B cell (primary cell): ENCODE data around the gene OXA1L. TPM values are rescaled to one million over a fixed set of nuclear protein-coding genes. Genes with fewer than 3 reads are reported as not detected.

ENCODE experiments used
- ATAC-seq: fragments of 200-7000 bp; cut with Tn5 transposase; one replicate; pipeline ENCODE4 v1.10.0; 2021; ENCODE audit warnings: low read depth, mild to moderate bottlenecking, moderate number of reproducible peaks, moderate library complexity
- CTCF ChIA-PET: fragments of 350-600 bp; sonication (Branson Sonifier 250); formaldehyde crosslinking; loops from one replicate; lab custom pipeline; 2021; ENCODE audit warnings: antibody characterized with exemption, inconsistent platforms; lab: Charles Lee
- POLR2A ChIA-PET: fragments of 350-600 bp; sonication (Branson Sonifier 250); formaldehyde crosslinking; loops from one replicate; lab custom pipeline; 2021; ENCODE audit warnings: antibody characterized with exemption; lab: Charles Lee
- DNase-seq: peaks from one replicate; pipeline ENCODE4 v3.0.0; 2013
- H2AFZ ChIP-seq: 2 replicates; pipeline ENCODE4 v1.6.1; 2012; ENCODE audit warnings: mild to moderate bottlenecking, low read depth, low read length; ENCODE audit not compliant: insufficient read depth, poor library complexity, severe bottlenecking
- H3K27ac ChIP-seq, 2 donors: 1 replicate in 1 of 2; 2 replicates in 1 of 2; pipeline ENCODE4 v1.5.1; 2012 to 2013; ENCODE audit warnings: low read length in 2 of 2, mild to moderate bottlenecking in 2 of 2, moderate library complexity in 1 of 2
- H3K27me3 ChIP-seq, 4 experiments: fragments of 200-600 bp in 1 of 4; sonication (generic) in 1 of 4; replicated peaks in 1 of 4; 1 replicate in 2 of 4; 2 replicates in 2 of 4; pipeline versions ENCODE4 v1.6.1 to v1.7.0; 2013 to 2016; ENCODE audit warnings: low read length in 3 of 4, mild to moderate bottlenecking in 2 of 4, mixed read lengths in 1 of 4, moderate library complexity in 1 of 4; ENCODE audit not compliant: insufficient read depth in 4 of 4, control insufficient read depth in 3 of 4; ENCODE audit errors: control extremely low read depth in 1 of 4
- H3K36me3 ChIP-seq, 2 experiments: replicated peaks in 1 of 2; 1 replicate in 1 of 2; 2 replicates in 1 of 2; pipeline versions ENCODE4 v1.6.1 to v1.7.1; 2013; ENCODE audit warnings: low read length in 1 of 2; ENCODE audit not compliant: insufficient read depth in 2 of 2, control insufficient read depth in 1 of 2; ENCODE audit errors: control extremely low read depth in 1 of 2, extremely low read depth in 1 of 2
- H3K4me1 ChIP-seq, 2 donors: fragments of 200-600 bp in 1 of 2; sonication (generic) in 1 of 2; 1 replicate in 1 of 2; 2 replicates in 1 of 2; pipeline versions ENCODE4 v1.5.1 to v1.6.1; 2013 to 2017; ENCODE audit warnings: low read length in 2 of 2; ENCODE audit not compliant: control insufficient read depth in 2 of 2, insufficient read depth in 2 of 2
- H3K4me2 ChIP-seq: replicated peaks from 2 replicates; pipeline ENCODE3; 2012; ENCODE audit warnings: mild to moderate bottlenecking, low read depth, low read length; ENCODE audit not compliant: poor library complexity, severe bottlenecking
- H3K4me3 ChIP-seq, 5 experiments: fragments of 200-600 bp in 1 of 5; sonication (generic) in 1 of 5; 1 replicate in 3 of 5; 2 replicates in 2 of 5; pipeline versions ENCODE4 v1.5.1 to v1.7.0; 2011 to 2016; ENCODE audit warnings: low read length in 4 of 5, mild to moderate bottlenecking in 4 of 5, low read depth in 2 of 5, control low read depth in 1 of 5, moderate library complexity in 1 of 5; ENCODE audit not compliant: insufficient read depth in 1 of 5; ENCODE audit errors: control extremely low read depth in 1 of 5, extremely low read depth in 1 of 5
- H3K79me2 ChIP-seq: fragments of 200-600 bp; sonication (generic); one replicate; pipeline ENCODE4 v1.6.0; 2016; ENCODE audit warnings: low read length; ENCODE audit not compliant: control insufficient read depth, insufficient read depth
- H3K9ac ChIP-seq: fragments of 200-600 bp; sonication (generic); 2 replicates; pipeline ENCODE4 v1.6.1; 2017; ENCODE audit warnings: mild to moderate bottlenecking, low read length, moderate library complexity
- H3K9me3 ChIP-seq, 3 donors: one replicate each; pipeline versions ENCODE4 v1.6.1 to v1.7.1; 2013; ENCODE audit warnings: low read length in 2 of 3; ENCODE audit not compliant: control insufficient read depth in 2 of 3, insufficient read depth in 1 of 3; ENCODE audit errors: control extremely low read depth in 1 of 3
- H4K20me1 ChIP-seq: 2 replicates; pipeline ENCODE4 v1.6.0; 2012; ENCODE audit warnings: mild to moderate bottlenecking, low read length; ENCODE audit not compliant: insufficient read depth, control insufficient read depth, poor library complexity, severe bottlenecking
- H3K27ac Mint-ChIP-seq: one replicate; pipeline ENCODE4 v1.8.0; 2021; ENCODE audit warnings: mixed read lengths
- H3K27me3 Mint-ChIP-seq: one replicate; pipeline ENCODE4 v1.8.0; 2021; ENCODE audit warnings: mixed read lengths
- H3K4me1 Mint-ChIP-seq: one replicate; pipeline ENCODE4 v1.8.0; 2021; ENCODE audit warnings: mixed read lengths
- H3K4me3 Mint-ChIP-seq: one replicate; pipeline ENCODE4 v1.8.0; 2021; ENCODE audit warnings: mixed read lengths
- H3K9me3 Mint-ChIP-seq: one replicate; pipeline ENCODE4 v1.8.0; 2022; ENCODE audit warnings: mixed read lengths; ENCODE audit not compliant: insufficient read depth
- EZH2 ChIP-seq: IDR thresholded peaks from 2 replicates; pipeline ENCODE4 v1.6.1; 2012; ENCODE audit warnings: borderline replicate concordance, low read depth, mild to moderate bottlenecking, moderate library complexity, low read length; ENCODE audit not compliant: insufficient read depth, poor library complexity, severe bottlenecking
- WGBS: methylation state at CpG from one replicate; pipeline ENCODE4 v1.1.5; 2013; ENCODE audit warnings: missing lambda C conversion rate; ENCODE audit not compliant: insufficient coverage; 5-methylcytosine and 5-hydroxymethylcytosine counted together
- intact Hi-C: fragments of 100-400 bp; cut with micrococcal nuclease; formaldehyde crosslinking; loops from one replicate; pipeline ENCODE4 v1.10.0; 2022
- polyA plus RNA-seq: library from polyadenylated mRNA; depleted of rRNA; stranded (reverse); fragments of >200 nt; gene quantifications from 2 replicates; pipeline ENCODE4 v1.2.3, GENCODE V29; 2012
- total RNA-seq, 2 donors: library from RNA; stranded (reverse); fragments of 120-200 nt in 1 of 2; gene quantifications; 1 replicate in 1 of 2; 2 replicates in 1 of 2; pipeline versions ENCODE4 v1.2.3 to v1.2.4, GENCODE V29; 2013 to 2022
- TF ChIP-seq, protein P1 (sequence below): fragments of 200-600 bp; IDR thresholded peaks from one replicate; pipeline ENCODE4 v1.8.0; 2022; ENCODE audit warnings: antibody characterized with exemption, mild to moderate bottlenecking

Gene OXA1L
- total and polyA plus RNA-seq, 2 donors (not counting 1 experiment from before 2014, with no cell fraction given) = 147 to 201 TPM

GRCh38 chr14:22740020-22740419 lies 26.5 kb upstream of the OXA1L start:
- CTCF ChIA-PET = no interaction called here
- H3K27ac Mint-ChIP-seq = no peak overlapping the region
- Histone ChIP-seq H3K4me3 (no peak overlapping the region), H3K36me3 (no peaks in the 10 kb centered on the region), H3K79me2 (no peaks in the 10 kb centered on the region), H2AFZ (no peak overlapping the region), H3K27me3 (no peaks in the 10 kb centered on the region), H3K4me2 (no peak overlapping the region), H3K9ac (no peak overlapping the region), H3K4me1 (no peaks in the 10 kb centered on the region), H3K27ac (no peak overlapping the region), H4K20me1 (no peaks in the 10 kb centered on the region), H3K9me3 (no peaks in the 10 kb centered on the region)
- peaks cover 5% of the 10 kb centered on the region for H3K4me1 Mint-ChIP-seq
- no peak for DNase-seq
- POLR2A ChIA-PET = no interaction called here
- peaks cover 3% of the 10 kb centered on the region for H3K27me3 Mint-ChIP-seq
- no peak overlapping the region for H3K4me3 Mint-ChIP-seq
- WGBS = no CpG with 5 or more reads among the region's 3 CpGs
- TF ChIP-seq, protein P1, sequence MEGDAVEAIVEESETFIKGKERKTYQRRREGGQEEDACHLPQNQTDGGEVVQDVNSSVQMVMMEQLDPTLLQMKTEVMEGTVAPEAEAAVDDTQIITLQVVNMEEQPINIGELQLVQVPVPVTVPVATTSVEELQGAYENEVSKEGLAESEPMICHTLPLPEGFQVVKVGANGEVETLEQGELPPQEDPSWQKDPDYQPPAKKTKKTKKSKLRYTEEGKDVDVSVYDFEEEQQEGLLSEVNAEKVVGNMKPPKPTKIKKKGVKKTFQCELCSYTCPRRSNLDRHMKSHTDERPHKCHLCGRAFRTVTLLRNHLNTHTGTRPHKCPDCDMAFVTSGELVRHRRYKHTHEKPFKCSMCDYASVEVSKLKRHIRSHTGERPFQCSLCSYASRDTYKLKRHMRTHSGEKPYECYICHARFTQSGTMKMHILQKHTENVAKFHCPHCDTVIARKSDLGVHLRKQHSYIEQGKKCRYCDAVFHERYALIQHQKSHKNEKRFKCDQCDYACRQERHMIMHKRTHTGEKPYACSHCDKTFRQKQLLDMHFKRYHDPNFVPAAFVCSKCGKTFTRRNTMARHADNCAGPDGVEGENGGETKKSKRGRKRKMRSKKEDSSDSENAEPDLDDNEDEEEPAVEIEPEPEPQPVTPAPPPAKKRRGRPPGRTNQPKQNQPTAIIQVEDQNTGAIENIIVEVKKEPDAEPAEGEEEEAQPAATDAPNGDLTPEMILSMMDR = no peak
- no peak for TF ChIP-seq EZH2
- ATAC-seq = no peak
- H3K9me3 Mint-ChIP-seq = no peaks in the 10 kb centered on the region
- intact Hi-C loops = no loop called here

- no peak overlapping the region for H3K9ac ChIP-seq
- H2AFZ ChIP-seq = no peak overlapping the region
- Mint-ChIP-seq H3K27ac (peak overlapping the region; percentile 99), H3K4me1 (peaks cover 20% of the 10 kb centered on the region), H3K4me3 (no peak overlapping the region), H3K9me3 (no peaks in the 10 kb centered on the region), H3K27me3 (no peaks in the 10 kb centered on the region)
- H3K4me1 ChIP-seq = peaks cover 15 to 17% of the 10 kb centered on the region in 2 donors
- no peaks in the 10 kb centered on the region for H3K36me3 ChIP-seq
- H4K20me1 ChIP-seq = no peaks in the 10 kb centered on the region
- POLR2A ChIA-PET = interaction anchor here (0.7 to 1.6 kb wide), 3 partner anchors 53 to 139 kb away, joined by 3 to 7 read pairs (median 5); partner anchors contain the start of gene MRPL52
- H3K4me2 ChIP-seq = no peak overlapping the region
- CTCF ChIA-PET = interaction anchor here (0.6 to 5.0 kb wide), 7 partner anchors 72 to 433 kb away, joined by 3 to 95 read pairs (median 3); no protein-coding TSS in a partner anchor
- intact Hi-C loops = loop anchor here (1.0 to 2.0 kb wide), 3 partner anchors 19 to 106 kb away; partner anchors contain the start of gene OXA1L
- ATAC-seq = no peak
- H3K79me2 ChIP-seq = no peaks in the 10 kb centered on the region
- H3K9me3 ChIP-seq = no peaks in the 10 kb centered on the region
- no peak for DNase-seq
- H3K27ac ChIP-seq = peak overlapping the region in 1 of 2 donors; percentile 75
- WGBS = no CpG with 5 or more reads among the region's 4 CpGs
- TF ChIP-seq, protein P1 = no peak
- TF ChIP-seq EZH2 = no peak
- no peaks in the 10 kb centered on the region for H3K27me3 ChIP-seq
- H3K4me3 ChIP-seq = no peak overlapping the region
These were observed 18.7 kb upstream of the OXA1L start for GRCh38 chr14:22747769-22748168.
